ENCODE data around the gene CRYBB3. TPM values are rescaled to one million over a fixed set of nuclear protein-coding genes. Genes with fewer than 3 reads are reported as not detected.

The CRYBB3 gene
- total RNA-seq, result under 1 TPM; 0.26 to 0.35 TPM

GRCh38 chr22:25199731-25200520 lies at the start of gene CRYBB3:
TSS of gene CRYBB3 (plus strand) at chr22:25199858. CDS start at chr22:25201397, 1,539 bp downstream.
- Mint-ChIP-seq H3K9me3 (no peaks in the 10 kb centered on the region), H3K4me3 (no peak within 1 kb of the TSS), H3K36me3 (no peaks in the 10 kb centered on the region), H3K27ac (no peak within 1 kb of the TSS), H3K27me3 (no peaks in the 10 kb centered on the region), H3K4me1 (peaks cover 2% of the 10 kb centered on the region)
- no peak for DNase-seq

DNA sequence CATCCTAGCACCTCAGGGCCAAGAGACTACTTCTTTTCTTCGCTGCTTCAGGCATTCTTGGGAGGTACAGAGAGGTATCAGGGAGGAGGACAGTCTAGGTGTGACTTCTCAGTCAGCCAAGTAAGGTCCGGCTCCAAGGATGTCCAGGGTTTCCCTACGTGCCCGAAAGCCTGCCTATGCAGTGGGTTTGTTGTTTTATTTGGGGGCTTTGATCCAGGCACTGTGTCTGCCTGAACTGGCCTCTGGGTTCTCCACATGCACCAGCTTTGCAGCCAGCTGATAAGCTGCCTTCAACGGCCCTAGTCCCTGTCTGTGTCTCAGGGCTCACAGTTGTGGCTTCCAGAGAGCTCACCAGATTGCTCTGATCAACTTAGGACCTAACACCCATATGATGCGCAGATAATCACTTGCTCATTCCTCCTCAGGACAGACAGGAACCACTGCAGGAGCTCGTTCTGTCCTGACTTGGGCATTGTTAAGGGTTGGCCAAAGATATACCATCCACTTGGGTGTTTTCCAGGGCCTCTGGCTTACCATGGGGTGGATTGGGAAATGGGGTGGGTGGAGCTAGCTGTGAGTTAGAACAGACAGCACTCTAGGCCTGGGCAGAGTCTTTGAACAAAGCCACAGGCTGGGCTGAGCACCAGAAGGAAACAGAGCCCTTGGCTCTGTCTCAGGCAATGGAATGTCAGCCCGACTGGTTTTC lies 45.5 kb upstream of the CRYBB3 start:
- H3K4me3 Mint-ChIP-seq, result no peak overlapping the region
- no peaks in the 10 kb centered on the region for H3K27me3 Mint-ChIP-seq

DNA sequence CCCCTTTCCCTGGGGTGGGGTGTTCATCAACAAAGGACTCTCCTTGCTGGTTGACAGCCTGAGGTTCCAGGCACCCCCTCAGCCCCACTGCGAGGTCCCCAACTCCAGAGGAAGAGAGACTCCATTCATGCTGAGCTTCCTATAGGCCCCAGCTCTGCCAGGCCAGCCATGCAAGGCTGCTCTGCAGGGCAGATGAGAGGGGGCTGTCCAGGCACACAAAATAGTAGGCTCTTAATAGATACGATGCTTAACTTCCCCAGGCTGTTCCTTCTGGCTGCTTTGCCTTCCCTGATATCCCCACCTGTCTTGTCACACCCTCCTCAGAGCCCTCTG lies 45.0 kb upstream of the CRYBB3 start:
- Mint-ChIP-seq H3K4me3 (no peak overlapping the region), H3K36me3 (no peaks in the 10 kb centered on the region), H3K27me3 (no peaks in the 10 kb centered on the region), H3K9me3 (no peaks in the 10 kb centered on the region), H3K4me1 (no peaks in the 10 kb centered on the region), H3K27ac (no peak overlapping the region)
- no peak for DNase-seq

More for the DNA sequence above, 45.5 kb upstream of the CRYBB3 start:
- no peak for DNase-seq
- no peak overlapping the region for H3K27ac Mint-ChIP-seq
- H3K36me3 Mint-ChIP-seq, result no peaks in the 10 kb centered on the region
- no peaks in the 10 kb centered on the region for H3K9me3 Mint-ChIP-seq
- H3K4me1 Mint-ChIP-seq, result no peaks in the 10 kb centered on the region

DNA sequence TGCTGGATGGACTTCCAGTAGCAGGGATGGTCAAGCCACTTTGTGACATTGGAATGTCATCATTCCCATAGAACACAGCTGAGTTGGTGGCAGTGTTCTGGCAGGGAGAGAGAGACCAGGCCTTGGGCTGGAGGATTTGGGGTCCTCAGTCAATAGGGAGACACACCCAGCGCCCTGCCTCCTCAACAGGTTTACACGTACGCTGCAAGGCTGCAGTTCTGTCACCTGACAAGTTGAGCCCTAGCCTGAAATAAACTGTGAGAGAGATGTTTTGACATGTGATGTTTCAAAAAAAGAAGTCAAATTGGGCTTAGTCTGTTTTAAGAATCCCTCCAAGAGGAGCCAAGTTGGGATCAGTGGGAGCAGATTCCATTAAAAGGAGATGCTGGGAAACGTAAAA lies 42.9 kb upstream of the CRYBB3 start:
- Mint-ChIP-seq H3K27ac (no peak overlapping the region), H3K36me3 (no peaks in the 10 kb centered on the region), H3K9me3 (no peaks in the 10 kb centered on the region), H3K27me3 (no peaks in the 10 kb centered on the region), H3K4me3 (no peak overlapping the region), H3K4me1 (no peaks in the 10 kb centered on the region)
- DNase-seq, result no peak

- no peaks in the 10 kb centered on the region for H3K36me3 Mint-ChIP-seq
- H3K9me3 Mint-ChIP-seq, result no peaks in the 10 kb centered on the region
Observed at GRCh38 chr22:25159028-25159427, 40.6 kb upstream of the CRYBB3 start.

DNA sequence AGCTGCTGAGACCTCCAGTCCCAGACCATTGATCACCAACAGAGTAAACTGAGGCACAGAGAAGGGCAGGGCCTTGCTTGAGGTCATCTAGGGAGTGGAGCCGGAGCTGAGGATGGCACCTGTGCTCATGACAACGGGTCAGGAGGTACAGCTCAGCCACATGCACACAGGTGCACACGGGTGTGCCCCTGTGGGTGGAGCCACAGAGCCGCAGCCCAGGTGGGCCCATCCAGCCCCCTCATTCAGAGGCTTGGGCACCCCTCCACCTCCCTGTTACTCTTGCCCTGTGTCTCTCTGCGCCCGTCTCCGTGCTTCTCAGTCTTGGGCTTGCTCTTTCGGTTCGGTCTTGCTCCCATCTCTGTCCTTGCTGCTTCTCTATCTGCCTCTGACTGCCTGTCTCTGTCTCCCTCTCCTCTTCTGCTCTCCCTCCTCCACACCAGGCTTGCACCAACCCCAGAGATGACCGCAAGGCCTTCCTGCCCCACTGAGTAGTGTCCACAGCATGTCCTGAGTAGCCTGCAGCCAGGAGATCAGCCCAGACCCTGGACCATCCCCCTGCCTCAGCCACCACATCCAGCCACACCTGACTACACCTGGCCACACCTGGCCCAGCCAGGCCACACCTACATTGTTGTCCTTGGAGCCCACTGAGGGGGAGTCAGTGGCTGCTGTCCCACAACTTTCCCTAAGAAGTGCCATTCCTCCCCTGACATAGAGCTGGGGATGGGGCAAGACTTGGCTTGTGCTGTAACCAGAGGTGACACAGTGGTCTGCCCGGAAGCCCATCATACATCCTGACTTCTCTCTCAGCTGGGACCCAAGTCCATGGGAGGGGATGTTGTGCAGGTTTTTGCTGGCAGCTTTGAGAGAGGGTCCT lies 39.3 kb upstream of the CRYBB3 start:
- Mint-ChIP-seq H3K9me3 (no peaks in the 10 kb centered on the region), H3K36me3 (no peaks in the 10 kb centered on the region), H3K27ac (no peak overlapping the region), H3K4me3 (no peak overlapping the region), H3K27me3 (no peaks in the 10 kb centered on the region), H3K4me1 (no peaks in the 10 kb centered on the region)
- no peak for DNase-seq

More at GRCh38 chr22:25159028-25159427, 40.6 kb upstream of the CRYBB3 start:
- Mint-ChIP-seq H3K27ac (no peak overlapping the region), H3K27me3 (no peaks in the 10 kb centered on the region), H3K4me1 (no peaks in the 10 kb centered on the region), H3K4me3 (no peak overlapping the region)
- no peak for DNase-seq

- H3K27ac Mint-ChIP-seq, result no peak overlapping the region
- no peak overlapping the region for H3K4me3 Mint-ChIP-seq
- no peaks in the 10 kb centered on the region for H3K36me3 Mint-ChIP-seq
- H3K4me1 Mint-ChIP-seq, result no peaks in the 10 kb centered on the region
- no peaks in the 10 kb centered on the region for H3K27me3 Mint-ChIP-seq
- peak; percentile 10 for DNase-seq
- no peaks in the 10 kb centered on the region for H3K9me3 Mint-ChIP-seq
Observed at GRCh38 chr22:25161017-25161915, 38.4 kb upstream of the CRYBB3 start.

DNA sequence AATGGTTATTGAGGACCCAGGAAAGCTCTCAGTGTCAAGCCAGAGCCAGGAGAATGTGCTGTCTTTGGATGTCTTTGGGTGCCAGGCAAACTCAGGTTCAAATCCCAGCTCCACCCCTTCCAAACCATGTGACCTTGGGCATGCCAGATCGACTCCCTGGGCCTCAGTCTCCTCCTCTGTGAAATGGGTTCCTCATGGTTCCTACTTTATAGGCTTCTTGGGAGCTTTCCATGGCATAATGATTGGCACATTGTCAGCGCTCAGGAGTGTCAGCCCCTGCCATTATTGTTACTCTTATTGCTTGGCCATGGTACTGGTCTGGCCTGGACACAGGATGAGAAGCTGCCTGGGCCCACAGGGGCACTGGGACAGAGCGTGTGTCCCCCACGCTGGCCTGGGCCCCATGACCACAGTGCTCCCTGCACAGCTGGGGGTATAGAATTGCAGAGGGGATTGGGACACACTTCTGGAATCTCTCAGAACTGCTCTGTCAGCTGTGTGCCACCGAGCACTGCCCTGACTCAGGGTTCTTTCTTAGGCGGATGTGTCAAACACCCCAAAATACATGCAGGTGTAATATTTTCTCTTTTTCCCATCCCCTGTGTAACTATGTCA lies 37.6 kb upstream of the CRYBB3 start:
- Mint-ChIP-seq H3K36me3 (no peaks in the 10 kb centered on the region), H3K27ac (no peak overlapping the region), H3K9me3 (no peaks in the 10 kb centered on the region), H3K27me3 (no peaks in the 10 kb centered on the region), H3K4me3 (no peak overlapping the region), H3K4me1 (no peaks in the 10 kb centered on the region)
- DNase-seq, result no peak

DNA sequence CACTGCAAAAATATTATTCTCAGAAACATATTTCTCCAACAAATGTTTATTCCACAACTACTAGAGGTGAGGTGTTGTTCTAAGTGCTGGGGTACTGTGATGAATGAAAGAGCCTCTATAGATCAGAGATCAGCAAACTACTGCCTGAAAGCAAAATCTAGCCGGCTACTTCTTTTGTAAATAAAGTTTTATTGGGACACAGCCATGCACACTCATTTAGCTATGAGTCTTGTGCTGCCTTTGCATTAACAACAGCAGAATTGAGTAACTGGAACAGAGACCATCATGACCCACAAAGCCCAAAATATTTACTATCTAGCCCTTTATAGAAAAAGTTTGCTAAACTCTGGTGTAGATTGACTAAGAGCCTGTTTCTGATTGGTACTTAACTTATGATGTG lies 37.1 kb upstream of the CRYBB3 start:
- DNase-seq, result no peak
- H3K9me3 Mint-ChIP-seq, result no peaks in the 10 kb centered on the region
- no peak overlapping the region for H3K4me3 Mint-ChIP-seq
- no peak overlapping the region for H3K27ac Mint-ChIP-seq
- H3K36me3 Mint-ChIP-seq, result no peaks in the 10 kb centered on the region
- H3K27me3 Mint-ChIP-seq, result no peaks in the 10 kb centered on the region
- no peaks in the 10 kb centered on the region for H3K4me1 Mint-ChIP-seq

- Mint-ChIP-seq H3K4me3 (no peak overlapping the region), H3K27me3 (no peaks in the 10 kb centered on the region), H3K27ac (no peak overlapping the region), H3K36me3 (no peaks in the 10 kb centered on the region), H3K4me1 (no peaks in the 10 kb centered on the region), H3K9me3 (no peaks in the 10 kb centered on the region)
- no peak for DNase-seq
Observed at GRCh38 chr22:25165785-25166184, 33.9 kb upstream of the CRYBB3 start.

GRCh38 chr22:25166266-25167040 lies 33.2 kb upstream of the CRYBB3 start:
- Mint-ChIP-seq H3K27ac (no peak overlapping the region), H3K36me3 (no peaks in the 10 kb centered on the region), H3K27me3 (no peaks in the 10 kb centered on the region), H3K4me3 (no peak overlapping the region), H3K4me1 (no peaks in the 10 kb centered on the region), H3K9me3 (no peaks in the 10 kb centered on the region)
- no peak for DNase-seq

DNA sequence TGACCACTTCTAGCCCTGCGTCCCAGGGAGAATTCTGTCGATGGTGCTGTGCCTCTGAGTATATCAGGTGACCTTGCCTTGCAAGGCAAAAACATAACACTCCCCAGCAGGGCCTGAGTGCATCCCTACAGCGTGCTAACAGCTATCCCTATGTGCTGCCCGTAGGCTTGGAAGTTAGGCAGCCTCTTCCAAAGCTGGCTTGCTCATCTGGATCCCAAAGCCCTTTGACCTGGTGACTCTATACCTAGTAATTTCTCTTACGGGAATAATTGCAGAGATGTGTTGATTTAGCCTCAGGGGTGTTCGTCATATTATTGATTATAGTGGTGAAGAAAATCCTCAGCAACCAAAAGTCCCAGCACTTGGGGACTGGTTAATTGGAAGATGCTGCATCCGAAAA lies 32.6 kb upstream of the CRYBB3 start:
- no peak overlapping the region for H3K4me3 Mint-ChIP-seq
- H3K36me3 Mint-ChIP-seq, result no peaks in the 10 kb centered on the region
- no peak for DNase-seq
- no peaks in the 10 kb centered on the region for H3K27me3 Mint-ChIP-seq
- H3K27ac Mint-ChIP-seq, result no peak overlapping the region
- no peaks in the 10 kb centered on the region for H3K4me1 Mint-ChIP-seq
- H3K9me3 Mint-ChIP-seq, result no peaks in the 10 kb centered on the region

GRCh38 chr22:25167834-25168601 lies 31.6 kb upstream of the CRYBB3 start:
- H3K4me3 Mint-ChIP-seq, result no peak overlapping the region
- no peaks in the 10 kb centered on the region for H3K4me1 Mint-ChIP-seq
- DNase-seq, result no peak
- H3K36me3 Mint-ChIP-seq, result no peaks in the 10 kb centered on the region
- H3K9me3 Mint-ChIP-seq, result no peaks in the 10 kb centered on the region
- no peaks in the 10 kb centered on the region for H3K27me3 Mint-ChIP-seq
- no peak overlapping the region for H3K27ac Mint-ChIP-seq
